Measurements from ENCODE around the gene DPH2. TPM values are rescaled to one million over a fixed set of nuclear protein-coding genes. Genes with fewer than 3 reads are reported as not detected.

Gene DPH2
- total and polyA plus RNA-seq, 2 of the 8 experiments (the other 6 are each of a cell fraction or from before 2014, with no cell fraction given), result 64.9 to 92.1 TPM

GRCh38 chr1:43934101-43934985 is 35.5 kb upstream of the DPH2 start:
- POLR2A ChIA-PET (ENCODE audit: partially characterized antibody), result interaction anchor here (0.6 to 8.0 kb wide), 19 partner anchors 10 to 283 kb away, joined by 3 to 89 read pairs (median 5); partner anchors contain the start of genes ATP6V0B, IPO13, SLC6A9 and ST3GAL3
- FAIRE-seq, result peak; percentile 81

More at GRCh38 chr1:43934101-43934985, 35.5 kb upstream of the DPH2 start:
- Histone ChIP-seq H3K18ac (ENCODE audit: extremely low read depth, low read length) (peak overlapping the region; percentile 92), H3K36me3 (ENCODE audit: control insufficient read depth in 2 of 4, insufficient read depth in 4 of 4, low read length in 3 of 4) (no peaks in the 10 kb centered on the region; a peak in 1 of 8 replicates), H3K27me3 (replicated peaks in 1 of 4; ENCODE audit: control insufficient read depth in 3 of 4, extremely low read depth in 1 of 4, insufficient read depth in 3 of 4, low read length in 3 of 4) (peaks cover 0 to 8% (median 4%) of the 10 kb centered on the region in 4 experiments; a peak in 5 of 7 replicates), H3K56ac (replicated peaks; ENCODE audit: insufficient read length, low read depth, low read length) (no peak overlapping the region), H2BK5ac (ENCODE audit: low read depth, low read length) (peak overlapping the region; percentile 85; the same call in 1 of the 2 replicates), H3K9me3 (ENCODE audit: insufficient read depth in 2 of 2, low read depth in 1 of 2, low read length in 1 of 2) (no peaks in the 10 kb centered on the region), H3K79me1 (ENCODE audit: low read depth, low read length) (no peaks in the 10 kb centered on the region), H2BK15ac (ENCODE audit: low read length) (peak overlapping the region; percentile 99; the same call in 1 of the 2 replicates), H3K27ac (ENCODE audit: low read depth, low read length) (no peak overlapping the region), H3K14ac (ENCODE audit: insufficient read length) (no peak overlapping the region), H4K5ac (ENCODE audit: insufficient read length, low read depth, low read length) (peak overlapping the region; percentile 79), H3K79me2 (ENCODE audit: control insufficient read depth in 1 of 2, insufficient read depth in 2 of 2, low read length in 2 of 2) (no peaks in the 10 kb centered on the region), H3K23me2 (ENCODE audit: low read depth, low read length) (peaks cover 11% of the 10 kb centered on the region; the same call in 1 of the 2 replicates), H3K4ac (replicated peaks; ENCODE audit: insufficient read length, low read depth, low read length) (peak overlapping the region; percentile 45), H3K4me2 (ENCODE audit: insufficient read depth in 1 of 2, low read depth in 2 of 2, low read length in 2 of 2) (peak overlapping the region; percentile 89 to 93), H2AK5ac (ENCODE audit: low read depth, low read length) (peak overlapping the region; percentile 85; the same call in 1 of the 2 replicates), H4K91ac (replicated peaks; ENCODE audit: insufficient read length, low read length) (peak overlapping the region; percentile 88), H4K8ac (ENCODE audit: extremely low read depth, insufficient read depth, low read length) (peak overlapping the region; percentile 84), H2BK12ac (ENCODE audit: low read depth, low read length) (peak overlapping the region; percentile 90), H3K9ac (replicated peaks in 1 of 4; ENCODE audit: extremely low read depth in 1 of 4, low read depth in 3 of 4, low read length in 3 of 4) (no peak overlapping the region; a peak in 1 of 7 replicates), H3K4me3 (ENCODE audit: extremely low read depth in 1 of 4, insufficient read depth in 2 of 4, low read depth in 3 of 4, low read length in 4 of 4) (peak overlapping the region; percentile 57 to 67 (median 62)), H3K23ac (ENCODE audit: insufficient read length) (no peak overlapping the region), H2BK20ac (ENCODE audit: low read length) (peak overlapping the region; percentile 61; the same call in 1 of the 2 replicates), H4K20me1 (replicated peaks in 1 of 2; ENCODE audit: control insufficient read depth in 1 of 2, insufficient read depth in 2 of 2, low read length in 2 of 2) (peaks cover 7 to 8% of the 10 kb centered on the region in 2 experiments), H2BK120ac (replicated peaks; ENCODE audit: low read depth, low read length) (peak overlapping the region; percentile 91), H2AFZ (ENCODE audit: low read length) (no peak overlapping the region), H3K4me1 (replicated peaks in 1 of 4; ENCODE audit: control insufficient read depth in 3 of 4, insufficient read depth in 4 of 4, low read length in 3 of 4) (peaks cover 13 to 41% (median 35%) of the 10 kb centered on the region in 4 experiments)
- peak; percentile 67 to 94 for DNase-seq (ENCODE audit: low read depth in 1 of 2, low spot score in 2 of 2)
- 38% methylated on average over 13 of the region's 13 CpGs; no CpG with 5 or more reads in 1 of the 2 experiments for WGBS, 2 experiments (ENCODE audit: extremely low coverage in 1 of 2, insufficient coverage in 1 of 2, insufficient read length in 1 of 2, insufficient replicate concordance in 2 of 2, low coverage in 1 of 2, low lambda C conversion rate in 2 of 2, missing lambda C conversion rate in 1 of 2)
- CTCF ChIA-PET (ENCODE audit: partially characterized antibody), result interaction anchor here (0.5 to 18.6 kb wide), 98 partner anchors 12 to 953 kb away, joined by 3 to 618 read pairs (median 6); partner anchors contain the start of genes ATP6V0B, CCDC24, DPH2 and IPO13

All from H1 (cell line).